Esophagus muscularis mucosa (tissue), 4 donors: ENCODE results near the gene TRIM52.

ENCODE experiments used
- CTCF ChIP-seq, 3 experiments: fragments of 200-600 bp in 2 of 3; fragments of 450-650 bp in 1 of 3; sonication (generic) in 2 of 3; IDR thresholded peaks; one replicate each; pipeline ENCODE4 v1.5.1; 2017 to 2019; ENCODE audit warnings: antibody characterized with exemption in 3 of 3, mild to moderate bottlenecking in 2 of 3, moderate library complexity in 1 of 3
- EP300 ChIP-seq: sonication (generic); formaldehyde crosslinking; IDR thresholded peaks from one replicate; pipeline ENCODE4 v1.6.1; 2017; ENCODE audit warnings: antibody characterized with exemption
- POLR2A ChIP-seq: fragments of 450-650 bp; IDR thresholded peaks from one replicate; pipeline ENCODE4 v1.6.1; 2017; ENCODE audit warnings: antibody characterized with exemption, moderate library complexity, mild to moderate bottlenecking, low read depth
- POLR2AphosphoS5 ChIP-seq, 2 donors: sonication (generic); formaldehyde crosslinking; IDR thresholded peaks; one replicate each; pipeline ENCODE4 v1.6.1; 2017; ENCODE audit warnings: antibody characterized with exemption in 2 of 2

DNA sequence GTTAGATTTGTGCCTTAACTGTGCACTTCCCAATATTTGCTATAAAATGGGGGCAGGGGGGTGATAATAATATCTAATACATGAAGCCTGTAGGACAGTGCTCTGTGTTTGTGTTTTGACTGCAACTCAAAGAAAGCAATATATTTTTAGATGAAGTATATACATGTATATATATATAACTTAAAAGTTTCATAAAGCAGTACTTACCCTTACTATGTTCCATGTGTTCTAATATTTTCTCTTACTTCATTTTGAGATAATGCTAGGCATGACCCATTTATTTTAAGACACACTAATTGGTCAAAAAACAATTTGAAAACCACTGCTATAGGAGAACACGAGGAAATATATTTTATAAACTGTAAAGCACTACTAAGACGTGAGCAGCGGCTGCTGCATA, 2.4 kb downstream of the TRIM52 start:
- TF ChIP-seq EP300 (no peak), POLR2AphosphoS5 (IDR thresholded peaks at IDR 0.05) (no peak), POLR2A (no peak), CTCF (IDR thresholded peaks at IDR 0.05) (no peak)
